HK-2 (cell line): ENCODE measurements around the gene EPC1.
"Not testable (repeated sequence)": the region's sequence is repeated elsewhere in the genome, so short reads cannot be mapped to it uniquely, and the experiment has no call there.

Experiments used
- DNase-seq: peaks from one replicate; pipeline ENCODE4 v3.0.0-alpha.2; 2018; ENCODE audit not compliant: unreplicated experiment

The EPC1 gene

GRCh38 chr10:32271617-32272016 is 75.3 kb downstream of the EPC1 start:
- DNase-seq, result no peak

- no peak for DNase-seq
Measured at GRCh38 chr10:32269343-32270100, 77.4 kb downstream of the EPC1 start.

- no peak for DNase-seq
Measured at GRCh38 chr10:32268788-32269187, 78.2 kb downstream of the EPC1 start.

GRCh38 chr10:32266979-32267378 is 80.0 kb downstream of the EPC1 start:
- DNase-seq, result no peak

- no peak for DNase-seq
Measured at GRCh38 chr10:32266566-32266965, 80.4 kb downstream of the EPC1 start.

GRCh38 chr10:32265756-32266155 is 81.2 kb downstream of the EPC1 start:
- no peak for DNase-seq

GRCh38 chr10:32263300-32263699 is 83.7 kb downstream of the EPC1 start:
- DNase-seq, result no peak

- no peak for DNase-seq
Measured at GRCh38 chr10:32259551-32259950, 87.4 kb downstream of the EPC1 start.

- DNase-seq, result no peak
Measured at GRCh38 chr10:32256613-32257437, 90.1 kb downstream of the EPC1 start.

GRCh38 chr10:32253821-32254220 is 93.1 kb downstream of the EPC1 start:
- no peak for DNase-seq

- DNase-seq, result no peak
Measured at GRCh38 chr10:32253276-32253675, 93.7 kb downstream of the EPC1 start.

GRCh38 chr10:32250489-32250888 is 96.5 kb downstream of the EPC1 start:
- not testable (repeated sequence) for DNase-seq

- no peak for DNase-seq
Measured at GRCh38 chr10:32246685-32247084, 100.3 kb downstream of the EPC1 start.

- DNase-seq, result no peak
Measured at GRCh38 chr10:32245760-32246159, 101.2 kb downstream of the EPC1 start.

GRCh38 chr10:32244421-32245207 is 102.3 kb downstream of the EPC1 start:
- DNase-seq, result no peak

- DNase-seq, result no peak
Measured at GRCh38 chr10:32244011-32244410, 102.9 kb downstream of the EPC1 start.

GRCh38 chr10:32241946-32242345 is 105.0 kb downstream of the EPC1 start:
- DNase-seq, result no peak

- DNase-seq, result no peak
Measured at GRCh38 chr10:32240471-32240870, 106.5 kb downstream of the EPC1 start.

GRCh38 chr10:32239769-32240168 is 107.2 kb downstream of the EPC1 start:
- no peak for DNase-seq

GRCh38 chr10:32237644-32238345 is 109.2 kb downstream of the EPC1 start:
- no peak for DNase-seq

- no peak for DNase-seq
Measured at GRCh38 chr10:32234471-32234870, 112.5 kb downstream of the EPC1 start.

GRCh38 chr10:32233375-32233774 is 113.6 kb downstream of the EPC1 start:
- DNase-seq, result not testable (repeated sequence)
